ENCODE data around the gene PDPK1. TPM values are rescaled to one million over a fixed set of nuclear protein-coding genes. Genes with fewer than 3 reads are reported as not detected.

Gene PDPK1
- total RNA-seq, 4 donors from 2014 or later, result 28.6 to 41.7 (median 32.4) TPM

GRCh38 chr16:2584729-2585650 is 47.2 kb downstream of the PDPK1 start:
- peaks cover 0 to 54% (median 16%) of the 10 kb centered on the region in 3 donors for H3K36me3 ChIP-seq
- no peak overlapping the region for H3K27ac ChIP-seq
- no peak overlapping the region for H3K4me3 ChIP-seq
- DNase-seq (ENCODE audit: low spot score in 2 of 2), result peak; percentile 46 to 61
- no peaks in the 10 kb centered on the region for H3K27me3 ChIP-seq
- H3K9me3 ChIP-seq, result no peaks in the 10 kb centered on the region
- 69 to 86% methylated on average over 14 to 17 of the region's 24 CpGs for WGBS, 2 donors
- peaks cover 0 to 20% (median 0%) of the 10 kb centered on the region in 4 donors for H3K4me1 ChIP-seq
- TF ChIP-seq POLR2A (IDR thresholded peaks at IDR 0.05) (no peak), EP300 (IDR thresholded peaks at IDR 0.05) (no peak), CTCF (IDR thresholded peaks at IDR 0.05) (no peak)

- TF ChIP-seq EP300 (IDR thresholded peaks at IDR 0.05) (no peak), POLR2A (IDR thresholded peaks at IDR 0.05) (no peak), CTCF (IDR thresholded peaks at IDR 0.05) (no peak)
- H3K4me3 ChIP-seq, result no peak overlapping the region
- DNase-seq (ENCODE audit: low spot score in 2 of 2), result no peak
- no peaks in the 10 kb centered on the region for H3K27me3 ChIP-seq
- 83 to 87% methylated on average over 17 to 25 of the region's 25 CpGs for WGBS, 2 donors
- H3K4me1 ChIP-seq, result peaks cover 0 to 20% (median 0%) of the 10 kb centered on the region in 4 donors
- no peaks in the 10 kb centered on the region for H3K9me3 ChIP-seq
- H3K27ac ChIP-seq, result no peak overlapping the region
- H3K36me3 ChIP-seq, result peaks cover 0 to 61% (median 16%) of the 10 kb centered on the region in 3 donors
Measured at GRCh38 chr16:2585651-2586081, 47.8 kb downstream of the PDPK1 start.

GRCh38 chr16:2586241-2586640 is 48.4 kb downstream of the PDPK1 start:
- Histone ChIP-seq H3K9me3 (no peaks in the 10 kb centered on the region), H3K4me3 (no peak overlapping the region), H3K27me3 (no peaks in the 10 kb centered on the region), H3K4me1 (peaks cover 0 to 20% (median 0%) of the 10 kb centered on the region in 4 donors), H3K27ac (no peak overlapping the region), H3K36me3 (peaks cover 0 to 65% (median 16%) of the 10 kb centered on the region in 3 donors)
- WGBS, 2 donors, result 77 to 82% methylated on average over 9 to 12 of the region's 12 CpGs
- no peak for DNase-seq (ENCODE audit: low spot score in 2 of 2)
- TF ChIP-seq CTCF (IDR thresholded peaks at IDR 0.05), result no peak
- no peak for TF ChIP-seq EP300 (IDR thresholded peaks at IDR 0.05)
- no peak for TF ChIP-seq POLR2A (IDR thresholded peaks at IDR 0.05)

- Histone ChIP-seq H3K36me3 (peaks cover 0 to 71% (median 16%) of the 10 kb centered on the region in 3 donors), H3K4me1 (peaks cover 0 to 20% (median 0%) of the 10 kb centered on the region in 4 donors), H3K9me3 (no peaks in the 10 kb centered on the region), H3K27me3 (no peaks in the 10 kb centered on the region), H3K27ac (no peak overlapping the region), H3K4me3 (no peak overlapping the region)
- DNase-seq (ENCODE audit: low spot score in 2 of 2), result no peak
- WGBS, 2 donors, result 88 to 90% methylated on average over 15 to 16 of the region's 16 CpGs
- TF ChIP-seq POLR2A (IDR thresholded peaks at IDR 0.05) (no peak), CTCF (IDR thresholded peaks at IDR 0.05) (no peak), EP300 (IDR thresholded peaks at IDR 0.05) (no peak)
Measured at GRCh38 chr16:2586901-2587480, 49.2 kb downstream of the PDPK1 start.

All from tibial nerve (tissue), 4 donors.